Trophoblast cell (in vitro differentiated cells and primary cell): ENCODE data around the gene KRTAP10-4.

Experiments used
- DNase-seq, 2 donors: peaks; one replicate each; pipeline ENCODE4 v3.0.0-alpha.2; 2016
- H2AFZ ChIP-seq: 2 replicates; pipeline ENCODE4 v1.6.1; 2013; ENCODE audit warnings: low read length, moderate library complexity, mild to moderate bottlenecking; ENCODE audit not compliant: insufficient read depth, poor library complexity
- H2AK5ac ChIP-seq: 2 replicates; pipeline ENCODE4 v1.6.1; 2013; ENCODE audit warnings: mild to moderate bottlenecking, low read length
- H2BK120ac ChIP-seq: 2 replicates; pipeline ENCODE4 v1.6.1; 2013; ENCODE audit warnings: low read length, mild to moderate bottlenecking, moderate library complexity; ENCODE audit not compliant: insufficient read depth, poor library complexity
- H2BK12ac ChIP-seq: 2 replicates; pipeline ENCODE4 v1.6.1; 2013; ENCODE audit warnings: mild to moderate bottlenecking, low read length, moderate library complexity
- H2BK5ac ChIP-seq: 2 replicates; pipeline ENCODE4 v1.6.1; 2013; ENCODE audit warnings: low read length, low read depth, moderate library complexity, mild to moderate bottlenecking; ENCODE audit not compliant: poor library complexity
- H3K14ac ChIP-seq: 2 replicates; pipeline ENCODE4 v1.6.1; 2013; ENCODE audit warnings: mild to moderate bottlenecking, low read length
- H3K18ac ChIP-seq: 2 replicates; pipeline ENCODE4 v1.6.1; 2013; ENCODE audit warnings: mild to moderate bottlenecking, low read length
- H3K23ac ChIP-seq: 2 replicates; pipeline ENCODE4 v1.6.1; 2013; ENCODE audit warnings: low read length
- H3K27ac ChIP-seq: 2 replicates; pipeline ENCODE4 v1.5.1; 2013; ENCODE audit warnings: low read depth, mild to moderate bottlenecking, inconsistent platforms, low read length, moderate library complexity
- H3K27me3 ChIP-seq: 2 replicates; pipeline ENCODE4 v1.6.1; 2013; ENCODE audit warnings: inconsistent platforms, mild to moderate bottlenecking, low read length, moderate library complexity; ENCODE audit not compliant: insufficient read depth
- H3K36me3 ChIP-seq, 2 experiments: 1 replicate in 1 of 2; 2 replicates in 1 of 2; pipeline ENCODE4 v1.6.1; 2013; ENCODE audit warnings: low read length in 2 of 2, mild to moderate bottlenecking in 2 of 2, moderate library complexity in 1 of 2; ENCODE audit not compliant: insufficient read depth in 2 of 2, control insufficient read depth in 1 of 2
- H3K4ac ChIP-seq: 2 replicates; pipeline ENCODE4 v1.6.1; 2013; ENCODE audit warnings: low read depth, mild to moderate bottlenecking, low read length, moderate library complexity
- H3K4me1 ChIP-seq, 2 experiments: 1 replicate in 1 of 2; 2 replicates in 1 of 2; pipeline ENCODE4 v1.6.1; 2013; ENCODE audit warnings: low read length in 2 of 2, mild to moderate bottlenecking in 2 of 2, moderate library complexity in 1 of 2; ENCODE audit not compliant: insufficient read depth in 2 of 2, control insufficient read depth in 1 of 2
- H3K4me2 ChIP-seq: 2 replicates; pipeline ENCODE4 v1.6.1; 2013; ENCODE audit warnings: inconsistent platforms, mild to moderate bottlenecking, low read length, moderate library complexity
- H3K4me3 ChIP-seq: 2 replicates; pipeline ENCODE4 v1.5.1; 2013; ENCODE audit warnings: mild to moderate bottlenecking, low read depth, low read length, inconsistent platforms
- H3K79me1 ChIP-seq: one replicate; pipeline ENCODE4 v1.6.1; 2013; ENCODE audit warnings: low read length
- H3K79me2 ChIP-seq: 2 replicates; pipeline ENCODE4 v1.6.1; 2013; ENCODE audit warnings: low read length, mild to moderate bottlenecking; ENCODE audit not compliant: control insufficient read depth, insufficient read depth, poor library complexity
- H3K9ac ChIP-seq: 2 replicates; pipeline ENCODE4 v1.6.1; 2013; ENCODE audit warnings: mild to moderate bottlenecking, low read length
- H3K9me3 ChIP-seq: 2 replicates; pipeline ENCODE4 v1.6.1; 2013; ENCODE audit warnings: low read depth, mild to moderate bottlenecking, control low read depth, inconsistent platforms, low read length; ENCODE audit not compliant: insufficient read depth
- H4K12ac ChIP-seq: 2 replicates; pipeline ENCODE4 v1.6.1; 2013; ENCODE audit warnings: low read depth, mild to moderate bottlenecking, low read length, moderate library complexity
- H4K8ac ChIP-seq: 2 replicates; pipeline ENCODE4 v1.6.1; 2013; ENCODE audit warnings: low read depth, mild to moderate bottlenecking, low read length, moderate library complexity
- H4K91ac ChIP-seq: one replicate; pipeline ENCODE4 v1.6.1; 2013; ENCODE audit warnings: low read depth, mild to moderate bottlenecking, low read length, moderate library complexity
- WGBS: extraction: QIAGEN DNeasy Blood & Tissue Kit; methylation state at CpG from one replicate; pipeline ENCODE4 v1.1.7; 2013; ENCODE audit warnings: missing lambda C conversion rate; ENCODE audit not compliant: insufficient read length, insufficient coverage; ENCODE audit errors: extremely low coverage; 5-methylcytosine and 5-hydroxymethylcytosine counted together

KRTAP10-4 gene

GRCh38 chr21:44569861-44570517, 3.5 kb upstream of the KRTAP10-4 start:
- Histone ChIP-seq H3K4me2 (no peak overlapping the region), H3K4ac (no peak overlapping the region), H3K14ac (no peak overlapping the region), H3K18ac (no peak overlapping the region), H3K9ac (no peak overlapping the region), H3K27ac (no peak overlapping the region), H3K4me3 (no peak overlapping the region), H3K79me1 (no peaks in the 10 kb centered on the region), H4K91ac (no peak overlapping the region), H2AFZ (no peak overlapping the region), H4K8ac (no peak overlapping the region), H2BK120ac (no peak overlapping the region), H4K12ac (no peak overlapping the region), H3K36me3 (no peaks in the 10 kb centered on the region), H2BK5ac (no peak overlapping the region), H3K27me3 (no peaks in the 10 kb centered on the region), H3K79me2 (no peaks in the 10 kb centered on the region), H3K9me3 (peaks cover 11% of the 10 kb centered on the region), H3K4me1 (no peaks in the 10 kb centered on the region), H3K23ac (no peak overlapping the region), H2AK5ac (no peak overlapping the region), H2BK12ac (no peak overlapping the region)
- no peak for DNase-seq
- no CpG with 5 or more reads among the region's 12 CpGs for WGBS

GRCh38 chr21:44571296-44571695, 2.2 kb upstream of the KRTAP10-4 start:
- no peak overlapping the region for H3K14ac ChIP-seq
- H3K79me1 ChIP-seq, result no peaks in the 10 kb centered on the region

GRCh38 chr21:44571844-44572782, 1.4 kb upstream of the KRTAP10-4 start:
- Histone ChIP-seq H3K23ac (no peak overlapping the region), H3K27me3 (no peaks in the 10 kb centered on the region), H4K91ac (no peak overlapping the region), H3K14ac (no peak overlapping the region), H3K36me3 (no peaks in the 10 kb centered on the region), H3K79me1 (no peaks in the 10 kb centered on the region), H3K9ac (no peak overlapping the region), H2BK5ac (no peak overlapping the region), H2BK120ac (no peak overlapping the region), H3K79me2 (no peaks in the 10 kb centered on the region), H3K4me2 (no peak overlapping the region), H3K27ac (no peak overlapping the region), H2AK5ac (no peak overlapping the region), H3K18ac (no peak overlapping the region), H3K9me3 (peaks cover 13% of the 10 kb centered on the region), H2BK12ac (no peak overlapping the region), H3K4me1 (no peaks in the 10 kb centered on the region), H3K4ac (no peak overlapping the region), H4K12ac (no peak overlapping the region), H4K8ac (no peak overlapping the region), H2AFZ (no peak overlapping the region), H3K4me3 (peak overlapping the region; percentile 43)
- DNase-seq, result no peak
- no CpG with 5 or more reads among the region's 40 CpGs for WGBS

More at GRCh38 chr21:44571296-44571695, 2.2 kb upstream of the KRTAP10-4 start:
- Histone ChIP-seq H4K91ac (no peak overlapping the region), H3K4me3 (no peak overlapping the region), H4K8ac (no peak overlapping the region), H2AK5ac (no peak overlapping the region), H3K4ac (no peak overlapping the region), H3K36me3 (no peaks in the 10 kb centered on the region), H3K27ac (no peak overlapping the region), H2BK12ac (no peak overlapping the region), H3K4me1 (no peaks in the 10 kb centered on the region), H3K27me3 (no peaks in the 10 kb centered on the region), H3K9me3 (peaks cover 12% of the 10 kb centered on the region), H4K12ac (no peak overlapping the region), H3K9ac (no peak overlapping the region), H2AFZ (no peak overlapping the region), H2BK5ac (no peak overlapping the region), H3K79me2 (no peaks in the 10 kb centered on the region), H3K4me2 (no peak overlapping the region), H3K23ac (no peak overlapping the region), H2BK120ac (no peak overlapping the region), H3K18ac (no peak overlapping the region)
- no peak for DNase-seq
- WGBS, result no CpG with 5 or more reads among the region's 4 CpGs

GRCh38 chr21:44572959-44573583, 458 bp upstream of the KRTAP10-4 start:
- Histone ChIP-seq H4K8ac (no peak overlapping the region), H3K4me3 (no peak overlapping the region), H2AFZ (no peak overlapping the region), H3K27ac (no peak overlapping the region), H4K12ac (no peak overlapping the region), H3K79me1 (no peaks in the 10 kb centered on the region), H3K23ac (no peak overlapping the region), H2BK120ac (no peak overlapping the region), H2AK5ac (no peak overlapping the region), H3K18ac (no peak overlapping the region), H3K4me2 (no peak overlapping the region), H4K91ac (no peak overlapping the region), H3K79me2 (no peaks in the 10 kb centered on the region), H3K27me3 (no peaks in the 10 kb centered on the region), H3K14ac (no peak overlapping the region), H3K9ac (no peak overlapping the region), H3K4me1 (no peaks in the 10 kb centered on the region), H3K4ac (no peak overlapping the region), H3K36me3 (no peaks in the 10 kb centered on the region), H2BK12ac (no peak overlapping the region), H2BK5ac (no peak overlapping the region), H3K9me3 (peaks cover 17% of the 10 kb centered on the region)
- WGBS, result no CpG with 5 or more reads among the region's 15 CpGs
- DNase-seq, result no peak
